Measurements from ENCODE around the gene CNTNAP2. TPM values are rescaled to one million over a fixed set of nuclear protein-coding genes. Genes with fewer than 3 reads are reported as not detected.
"Not testable (repeated sequence)": the region's sequence is repeated elsewhere in the genome, so short reads cannot be mapped to it uniquely, and the experiment has no call there.

Gene CNTNAP2
- total RNA-seq, 1 donor from 2014 or later, result not detected

GRCh38 chr7:147711447-147711846, 1594.8 kb downstream of the CNTNAP2 start:
- intact Hi-C loops (cut with micrococcal nuclease), result no loop called here

- intact Hi-C loops (cut with micrococcal nuclease), result no loop called here
Measured at GRCh38 chr7:147721962-147722830, 1605.6 kb downstream of the CNTNAP2 start.

DNA sequence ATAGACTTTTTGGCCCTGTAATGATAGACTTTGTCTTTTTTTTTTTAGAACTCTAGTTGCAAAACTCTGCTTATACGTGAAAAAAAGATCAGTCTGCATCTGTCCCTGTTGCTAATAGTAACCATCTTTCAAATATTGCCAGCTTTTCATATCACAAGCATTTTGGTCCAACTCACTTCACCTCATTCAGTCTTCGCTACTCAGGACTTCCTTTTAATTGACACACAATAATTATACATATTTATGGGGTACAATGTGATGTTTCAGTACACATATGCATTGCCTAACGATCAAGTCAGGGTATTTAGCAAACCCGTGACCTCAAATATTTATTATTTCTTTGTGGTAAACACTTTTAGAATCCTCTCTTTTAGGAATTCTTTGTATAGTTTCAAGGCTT, 1606.9 kb downstream of the CNTNAP2 start:
- intact Hi-C loops (cut with micrococcal nuclease), result no loop called here

DNA sequence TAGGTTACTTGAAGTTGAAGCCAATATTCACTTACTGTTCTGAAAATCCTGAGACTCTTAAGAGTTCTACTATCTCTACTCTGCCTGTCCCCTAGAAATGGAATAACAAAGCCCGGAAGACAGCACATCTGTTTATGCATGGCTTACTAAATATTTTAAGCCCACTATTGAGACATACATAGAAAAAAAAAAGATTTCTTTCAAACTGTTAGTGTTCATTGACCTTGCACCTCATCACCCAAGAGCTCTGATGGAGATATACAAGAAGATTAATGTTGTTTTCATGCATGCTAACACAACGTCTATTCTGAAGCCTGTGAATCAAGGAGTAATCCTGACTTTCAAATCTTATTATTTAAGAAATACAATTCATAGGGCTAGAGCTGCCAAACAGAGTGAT, 1614.7 kb downstream of the CNTNAP2 start:
- intact Hi-C loops (cut with micrococcal nuclease), result no loop called here

GRCh38 chr7:147737559-147738214, 1621.1 kb downstream of the CNTNAP2 start:
- intact Hi-C loops (cut with micrococcal nuclease), result not testable (repeated sequence)

GRCh38 chr7:147742301-147742700, 1625.7 kb downstream of the CNTNAP2 start:
- intact Hi-C loops (cut with micrococcal nuclease), result no loop called here

DNA sequence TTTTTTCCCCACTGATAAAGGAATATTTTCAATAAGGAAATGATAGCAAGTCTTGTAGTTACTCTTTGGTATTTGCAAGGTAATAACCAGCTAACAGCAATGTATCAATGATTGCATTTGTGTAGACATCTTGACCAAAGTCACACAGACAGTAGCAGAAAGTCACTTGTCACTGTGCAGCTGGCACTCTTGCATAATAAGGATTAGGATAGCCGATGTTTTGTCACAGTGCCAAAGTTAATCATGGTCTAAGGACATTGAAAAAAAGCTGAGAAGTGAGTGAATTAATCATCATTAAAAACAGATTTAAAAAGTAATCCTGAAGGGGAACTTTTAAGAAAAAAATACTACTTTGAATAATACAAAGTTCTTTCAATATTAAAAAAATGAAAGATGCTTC, 1639.7 kb downstream of the CNTNAP2 start:
- intact Hi-C loops (cut with micrococcal nuclease), result no loop called here

- intact Hi-C loops (cut with micrococcal nuclease), result no loop called here
Measured at GRCh38 chr7:147759327-147759943, 1642.8 kb downstream of the CNTNAP2 start.

- intact Hi-C loops (cut with micrococcal nuclease), result no loop called here
Measured at GRCh38 chr7:147765301-147765700, 1648.7 kb downstream of the CNTNAP2 start.

DNA sequence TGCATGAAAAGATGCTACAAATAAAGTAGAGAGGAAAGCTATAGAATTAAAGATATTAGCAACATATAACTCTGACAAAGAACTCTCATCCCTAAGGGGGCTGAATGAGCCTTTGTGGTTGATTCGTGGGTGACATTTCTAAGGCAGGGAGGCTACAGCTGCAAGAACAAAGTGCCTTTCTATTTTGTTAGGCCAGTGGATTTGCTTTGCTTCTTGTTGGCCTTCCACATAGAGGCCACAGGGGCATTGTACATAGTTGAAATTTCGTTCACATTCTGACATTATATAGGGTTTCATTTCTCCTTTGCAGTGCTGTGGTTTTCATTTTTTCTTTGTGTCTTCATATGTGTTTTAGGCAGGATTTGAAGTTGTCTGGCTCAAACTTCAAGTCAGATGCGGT, 1654.7 kb downstream of the CNTNAP2 start:
- intact Hi-C loops (cut with micrococcal nuclease), result no loop called here

GRCh38 chr7:147774461-147774860, 1657.9 kb downstream of the CNTNAP2 start:
- intact Hi-C loops (cut with micrococcal nuclease), result no loop called here

DNA sequence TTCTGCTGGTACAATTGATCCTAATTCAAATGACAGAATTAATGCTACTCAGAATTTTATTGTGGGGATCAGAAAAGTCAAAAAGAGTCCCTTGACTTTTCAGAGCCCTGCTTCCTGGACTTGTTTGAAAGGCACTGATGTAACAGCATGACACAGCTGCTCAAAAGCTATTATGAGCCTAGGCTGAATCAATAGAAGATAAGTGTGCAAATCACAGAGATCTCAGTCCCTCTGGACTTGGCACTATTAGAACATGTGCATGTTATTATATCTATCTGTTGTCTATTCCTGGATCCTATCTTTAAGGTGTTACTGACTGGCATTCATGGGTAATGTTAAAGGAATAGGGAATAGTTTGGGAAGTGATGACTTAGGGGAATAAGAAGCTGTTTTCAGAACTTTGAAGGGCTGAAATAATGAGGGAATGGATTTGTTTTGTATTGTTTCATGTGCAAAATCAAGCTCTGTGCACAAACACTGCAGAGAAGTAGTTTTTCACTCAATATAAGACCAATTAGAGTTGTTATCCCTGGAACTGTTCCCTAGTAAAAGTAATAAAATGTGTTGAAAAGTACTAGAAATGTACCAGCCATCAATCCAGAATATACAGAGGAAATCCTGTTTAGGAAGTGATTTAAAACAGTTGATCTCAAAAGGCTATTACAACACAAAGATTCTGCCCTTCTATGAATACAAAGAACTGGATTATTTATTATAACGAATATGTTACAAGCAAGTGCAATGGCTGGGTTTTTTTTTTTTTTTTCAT, 1659.1 kb downstream of the CNTNAP2 start:
- intact Hi-C loops (cut with micrococcal nuclease), result no loop called here

DNA sequence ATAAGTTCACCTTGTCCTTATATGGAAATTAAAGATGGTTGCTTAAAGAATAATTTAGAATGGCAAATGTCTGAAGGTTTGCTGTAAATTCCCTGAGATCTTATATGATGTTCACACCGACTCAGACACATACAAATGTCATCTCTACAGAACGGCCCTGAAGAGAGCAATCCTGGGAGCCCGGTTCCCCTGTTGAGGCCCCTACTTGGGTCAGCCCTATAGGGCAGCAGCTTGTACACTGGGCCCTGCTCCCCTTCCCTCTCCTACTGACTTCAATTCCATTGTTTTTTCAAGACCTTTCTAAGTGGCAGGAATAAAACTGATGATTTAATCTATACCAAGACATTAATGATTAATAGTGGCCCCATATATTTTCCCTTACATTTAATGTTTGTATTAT, 1660.7 kb downstream of the CNTNAP2 start:
- intact Hi-C loops (cut with micrococcal nuclease), result no loop called here

DNA sequence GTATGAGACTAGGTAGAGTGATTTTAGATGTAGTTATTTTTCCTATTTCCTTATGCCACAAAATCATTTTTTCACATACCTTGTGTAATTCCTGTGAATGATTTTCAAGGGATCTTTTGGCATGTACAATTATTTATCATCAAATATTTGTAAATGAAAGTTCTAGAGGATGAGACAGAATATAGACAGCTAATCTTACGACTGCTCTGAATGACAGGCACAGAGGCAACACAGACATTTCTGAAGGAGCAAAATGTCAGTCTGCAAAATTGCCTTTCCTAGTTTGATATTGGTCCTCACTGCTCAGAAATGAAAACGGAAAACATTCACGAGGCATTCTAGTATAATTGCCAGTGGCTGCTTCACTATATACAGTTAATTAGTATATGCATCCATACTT, 1663.3 kb downstream of the CNTNAP2 start:
- intact Hi-C loops (cut with micrococcal nuclease), result no loop called here

DNA sequence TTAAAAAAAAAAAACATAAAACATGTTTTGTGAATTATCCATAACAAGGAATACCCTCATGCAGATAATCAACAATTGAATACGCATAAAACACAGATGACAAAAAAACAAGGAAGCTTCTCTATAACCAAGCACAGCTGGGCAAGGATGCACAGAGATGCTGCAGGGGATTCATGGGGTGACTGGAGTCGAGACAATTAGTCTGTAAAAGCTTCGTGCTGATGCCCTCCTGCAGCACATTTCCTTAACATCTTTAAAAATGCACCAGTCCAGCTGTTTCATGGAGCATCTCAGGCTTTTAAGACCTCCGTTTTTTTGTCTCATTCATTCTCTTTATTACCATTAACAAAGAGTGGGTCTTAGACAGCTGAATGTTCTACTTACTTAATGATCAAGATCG, 1680.0 kb downstream of the CNTNAP2 start:
- intact Hi-C loops (cut with micrococcal nuclease), result no loop called here

- intact Hi-C loops (cut with micrococcal nuclease), result no loop called here
Measured at GRCh38 chr7:147798001-147798400, 1681.4 kb downstream of the CNTNAP2 start.

- intact Hi-C loops (cut with micrococcal nuclease), result not testable (repeated sequence)
Measured at GRCh38 chr7:147801762-147802161, 1685.2 kb downstream of the CNTNAP2 start.

GRCh38 chr7:147803151-147803550, 1686.5 kb downstream of the CNTNAP2 start:
- intact Hi-C loops (cut with micrococcal nuclease), result no loop called here

- intact Hi-C loops (cut with micrococcal nuclease), result no loop called here
Measured at GRCh38 chr7:147803606-147804005, 1687.0 kb downstream of the CNTNAP2 start.

DNA sequence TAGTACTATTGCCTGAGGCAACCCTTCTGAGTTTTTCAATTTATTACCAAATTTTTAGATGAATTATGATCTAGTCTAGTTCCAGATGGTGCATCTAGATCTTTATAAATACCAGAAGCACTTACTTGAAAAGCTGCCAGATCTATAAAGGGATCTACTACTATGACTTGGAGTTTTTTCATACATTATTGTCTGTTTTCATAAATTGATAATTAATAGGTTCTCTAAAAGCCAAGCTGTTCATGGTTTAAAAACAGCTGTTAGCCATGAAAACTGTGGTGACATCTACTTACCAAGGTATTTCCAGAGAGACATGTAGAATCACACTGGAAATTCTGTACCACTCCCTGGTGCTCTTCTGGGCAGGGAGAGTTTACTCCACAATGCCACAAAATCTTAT, 1687.4 kb downstream of the CNTNAP2 start:
- intact Hi-C loops (cut with micrococcal nuclease), result no loop called here

DNA sequence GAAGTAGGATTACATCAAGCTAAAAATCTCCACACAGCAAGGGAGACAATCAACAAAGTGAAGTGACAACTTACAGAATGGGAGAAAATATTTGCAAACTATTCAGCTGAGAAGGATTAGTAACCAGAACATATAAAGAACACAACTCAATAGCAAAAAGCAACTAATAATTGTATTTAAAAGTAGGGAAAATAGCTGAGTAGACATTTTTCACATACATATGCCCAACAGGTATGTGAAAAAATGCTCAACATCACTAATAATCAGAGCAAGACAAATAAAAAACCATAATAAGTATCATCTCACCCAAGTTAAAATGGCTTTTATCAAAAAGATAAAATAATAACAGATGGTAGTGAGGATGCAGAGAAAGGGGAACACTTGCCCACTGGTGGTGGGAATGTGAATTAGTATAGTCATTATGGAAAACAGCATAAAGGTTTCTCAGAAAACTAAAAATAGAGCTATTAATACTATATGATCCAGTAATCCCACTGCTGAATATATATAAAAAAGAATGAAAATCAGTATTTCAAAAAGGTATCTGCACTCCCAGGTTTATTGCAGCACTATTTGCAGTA, 1689.5 kb downstream of the CNTNAP2 start:
- intact Hi-C loops (cut with micrococcal nuclease), result no loop called here

Measured in T-helper 1 cell treated with Interleukin-12 subunit alpha and Interleukin-12 subunit beta and Interleukin-4 antibody, amounts not matched to agents 30 ng/mL and 1 ng/mL, for 36 hours (primary cell).